GM12875 (cell line): ENCODE results near the gene PRKAR2B.

ENCODE experiments used
- H3K4me3 ChIP-seq: one replicate; pipeline ENCODE4 v1.5.1; 2011; ENCODE audit warnings: low read depth, low read length, control low read depth
- CTCF ChIP-seq: IDR thresholded peaks from 2 replicates; pipeline ENCODE4 v1.5.1; 2011; ENCODE audit warnings: low read depth, mild to moderate bottlenecking, control low read depth, inconsistent platforms, low read length, moderate library complexity, borderline replicate concordance; ENCODE audit not compliant: insufficient read depth

Gene PRKAR2B

GRCh38 chr7:107208024-107208521, 163.6 kb downstream of the PRKAR2B start:
- no peak overlapping the region for H3K4me3 ChIP-seq
- TF ChIP-seq CTCF: no peak

GRCh38 chr7:107208563-107208962, 164.1 kb downstream of the PRKAR2B start:
- no peak overlapping the region for H3K4me3 ChIP-seq
- TF ChIP-seq CTCF: no peak

GRCh38 chr7:107209565-107209964, 165.1 kb downstream of the PRKAR2B start:
- no peak overlapping the region for H3K4me3 ChIP-seq
- TF ChIP-seq CTCF: no peak

- no peak overlapping the region for H3K4me3 ChIP-seq
- no peak for TF ChIP-seq CTCF
Observed at GRCh38 chr7:107210400-107210799, 165.9 kb downstream of the PRKAR2B start.
